GM21576 (cell line): Measurements from ENCODE around the gene RWDD3.

Experiments
- ATAC-seq: cut with Tn5 transposase; IDR thresholded peaks from one replicate; pipeline ENCODE4 v1.9.1; 2021; ENCODE audit warnings: mild to moderate bottlenecking, moderate library complexity; ENCODE audit not compliant: unreplicated experiment

RWDD3 gene

GRCh38 chr1:95281781-95282517 lies 47.9 kb downstream of the RWDD3 start:
- ATAC-seq: no peak

GRCh38 chr1:95282518-95282895 lies 48.5 kb downstream of the RWDD3 start:
- ATAC-seq: no peak

GRCh38 chr1:95284420-95284819 lies 50.4 kb downstream of the RWDD3 start:
- no peak for ATAC-seq

GRCh38 chr1:95286479-95286878 lies 52.5 kb downstream of the RWDD3 start:
- ATAC-seq: no peak

GRCh38 chr1:95287081-95287480 lies 53.1 kb downstream of the RWDD3 start:
- no peak for ATAC-seq

GRCh38 chr1:95287825-95288224 lies 53.8 kb downstream of the RWDD3 start:
- no peak for ATAC-seq
